ENCODE results near the gene ARL6IP5. TPM values are rescaled to one million over a fixed set of nuclear protein-coding genes. Genes with fewer than 3 reads are reported as not detected.

The ARL6IP5 gene
- total and polyA plus RNA-seq, 11 donors = 164 to 256 (median 214) TPM

GRCh38 chr3:69102384-69102783, 17.6 kb downstream of the ARL6IP5 start:
- H3K27me3 ChIP-seq = no peaks in the 10 kb centered on the region
- peaks cover 0 to 64% (median 54%) of the 10 kb centered on the region in 9 donors for H3K36me3 ChIP-seq
- H3K4me3 ChIP-seq = no peak overlapping the region
- DNase-seq (no peak), ATAC-seq (peak in 1 of 4 donors; percentile 10)
- no peaks in the 10 kb centered on the region for H3K9me3 ChIP-seq
- H3K27ac ChIP-seq = peak overlapping the region in 9 of 12 donors; percentile 6 to 55 (median 33)
- WGBS, 4 donors = 70 to 88% (median 80%) methylated on average over 4 of the region's 4 CpGs
- H3K4me1 ChIP-seq = peaks cover 4 to 76% (median 58%) of the 10 kb centered on the region in 12 donors
- TF ChIP-seq POLR2A (IDR thresholded peaks at IDR 0.05) (no peak), CTCF (IDR thresholded peaks at IDR 0.05) (no peak)
- intact Hi-C loops (cut with DNase I) = no loop called here

GRCh38 chr3:69103123-69103522, 18.4 kb downstream of the ARL6IP5 start:
- Histone ChIP-seq H3K27ac (peak overlapping the region in 10 of 12 donors; percentile 22 to 55 (median 36)), H3K4me1 (peaks cover 4 to 68% (median 53%) of the 10 kb centered on the region in 12 donors), H3K36me3 (peaks cover 0 to 69% (median 54%) of the 10 kb centered on the region in 9 donors), H3K27me3 (no peaks in the 10 kb centered on the region), H3K9me3 (no peaks in the 10 kb centered on the region), H3K4me3 (no peak overlapping the region)
- WGBS, 4 donors = 53 to 60% (median 54%) methylated on average over 3 of the region's 3 CpGs
- DNase-seq (no peak), ATAC-seq (peak; percentile 32 to 70 (median 56))
- TF ChIP-seq CTCF (IDR thresholded peaks at IDR 0.05) = no peak
- no peak for TF ChIP-seq POLR2A (IDR thresholded peaks at IDR 0.05)
- intact Hi-C loops (cut with DNase I) = no loop called here

GRCh38 chr3:69104586-69104985, 19.8 kb downstream of the ARL6IP5 start:
- ATAC-seq = no peak
- H3K4me1 ChIP-seq = peaks cover 4 to 66% (median 47%) of the 10 kb centered on the region in 12 donors
- TF ChIP-seq CTCF (IDR thresholded peaks at IDR 0.05) (no peak), POLR2A (IDR thresholded peaks at IDR 0.05) (no peak)
- intact Hi-C loops (cut with DNase I) = no loop called here
- peak overlapping the region in 1 of 12 donors; percentile 2 for H3K4me3 ChIP-seq
- peaks cover 0 to 72% (median 54%) of the 10 kb centered on the region in 9 donors for H3K36me3 ChIP-seq
- H3K9me3 ChIP-seq = no peaks in the 10 kb centered on the region
- WGBS, 4 donors = 39 to 64% (median 59%) methylated on average over 8 of the region's 8 CpGs
- no peak for DNase-seq
- peak overlapping the region in 8 of 12 donors; percentile 7 to 54 (median 34) for H3K27ac ChIP-seq
- no peaks in the 10 kb centered on the region for H3K27me3 ChIP-seq

GRCh38 chr3:69105320-69105719, 20.6 kb downstream of the ARL6IP5 start:
- H3K4me1 ChIP-seq = peaks cover 4 to 66% (median 41%) of the 10 kb centered on the region in 12 donors
- no peak for TF ChIP-seq POLR2A (IDR thresholded peaks at IDR 0.05)
- H3K36me3 ChIP-seq = peaks cover 0 to 68% (median 49%) of the 10 kb centered on the region in 9 donors
- ATAC-seq (no peak), DNase-seq (no peak)
- peak overlapping the region in 8 of 12 donors; percentile 16 to 53 (median 31) for H3K27ac ChIP-seq
- WGBS, 4 donors = 24 to 42% (median 26%) methylated on average over 3 of the region's 3 CpGs
- no peaks in the 10 kb centered on the region for H3K27me3 ChIP-seq
- H3K9me3 ChIP-seq = no peaks in the 10 kb centered on the region
- intact Hi-C loops (cut with DNase I) = no loop called here
- no peak overlapping the region for H3K4me3 ChIP-seq

GRCh38 chr3:69107841-69108240, 23.1 kb downstream of the ARL6IP5 start:
- no peaks in the 10 kb centered on the region for H3K27me3 ChIP-seq
- WGBS, 4 donors = 88 to 94% (median 93%) methylated on average over 5 of the region's 5 CpGs
- ATAC-seq (no peak), DNase-seq (no peak)
- H3K27ac ChIP-seq = peak overlapping the region in 1 of 12 donors; percentile 10
- TF ChIP-seq POLR2A (IDR thresholded peaks at IDR 0.05) (no peak), CTCF (IDR thresholded peaks at IDR 0.05) (no peak)
- H3K36me3 ChIP-seq = peaks cover 0 to 51% (median 33%) of the 10 kb centered on the region in 9 donors
- no peaks in the 10 kb centered on the region for H3K9me3 ChIP-seq
- H3K4me1 ChIP-seq = peaks cover 4 to 60% (median 34%) of the 10 kb centered on the region in 12 donors
- intact Hi-C loops (cut with DNase I) = no loop called here
- no peak overlapping the region for H3K4me3 ChIP-seq
